IMR-90 (cell line): Measurements from ENCODE around the gene PCDHGA9. TPM values are rescaled to one million over a fixed set of nuclear protein-coding genes. Genes with fewer than 3 reads are reported as not detected.

Source experiments
- ATAC-seq: fragments of 200-7000 bp; cut with Tn5 transposase; 2 replicates; pipeline ENCODE4 v1.9.1; 2020; ENCODE audit warnings: low read depth, mild to moderate bottlenecking, moderate library complexity
- BruUV-seq: library from RNA; stranded (reverse); fragments of 400-500 nt; replicated peaks from 2 replicates; lab custom pipeline; 2021; lab: Mats Ljungman, UMichigan
- CTCF ChIA-PET: fragments of 300-600 bp; formaldehyde crosslinking; extraction: SDS; loops from one replicate; lab custom pipeline; 2021; ENCODE audit warnings: antibody characterized with exemption; lab: Yijun Ruan, JAX
- POLR2A ChIA-PET: fragments of 300-600 bp; sonication (Branson Sonifier 250); formaldehyde crosslinking; loops from one replicate; lab custom pipeline; 2022; ENCODE audit warnings: antibody characterized with exemption; ENCODE audit not compliant: unreplicated experiment; lab: Charles Lee
- DNase-seq: peaks from one replicate; pipeline ENCODE4 v3.0.0; 2013
- H2AFZ ChIP-seq: replicated peaks from 2 replicates; pipeline ENCODE3; 2013; ENCODE audit warnings: low read length, mild to moderate bottlenecking; ENCODE audit not compliant: poor library complexity
- H2AK5ac ChIP-seq: 2 replicates; pipeline ENCODE4 v1.6.1; 2013; ENCODE audit warnings: low read depth, low read length, inconsistent platforms
- H2AK9ac ChIP-seq: replicated peaks from 2 replicates; pipeline ENCODE3; 2013; ENCODE audit warnings: mild to moderate bottlenecking, low read depth, low read length, moderate library complexity; ENCODE audit not compliant: poor library complexity
- H2BK120ac ChIP-seq: 2 replicates; pipeline ENCODE4 v1.6.1; 2013; ENCODE audit warnings: low read depth, low read length, inconsistent platforms
- H2BK15ac ChIP-seq: 3 replicates; pipeline ENCODE4 v1.6.1; 2013; ENCODE audit warnings: low read depth, low read length, inconsistent platforms
- H2BK20ac ChIP-seq: 2 replicates; pipeline ENCODE4 v1.6.1; 2013; ENCODE audit warnings: low read depth, mild to moderate bottlenecking, inconsistent platforms, low read length, moderate library complexity
- H2BK5ac ChIP-seq: 2 replicates; pipeline ENCODE4 v1.6.1; 2013; ENCODE audit warnings: mild to moderate bottlenecking, low read depth, low read length, inconsistent platforms; ENCODE audit not compliant: poor library complexity, severe bottlenecking
- H3K14ac ChIP-seq: replicated peaks from 2 replicates; pipeline ENCODE4 v1.6.1; 2013; ENCODE audit warnings: low read depth, low read length, inconsistent platforms
- H3K18ac ChIP-seq: 2 replicates; pipeline ENCODE4 v1.6.1; 2013; ENCODE audit warnings: low read depth, low read length, control low read depth
- H3K23ac ChIP-seq: 2 replicates; pipeline ENCODE4 v1.6.1; 2013; ENCODE audit warnings: low read depth, low read length, inconsistent platforms
- H3K27ac ChIP-seq: 2 replicates; pipeline ENCODE4 v1.5.1; 2013; ENCODE audit warnings: mild to moderate bottlenecking, control low read depth, low read length; ENCODE audit not compliant: insufficient read depth
- H3K27me3 ChIP-seq: 2 replicates; pipeline ENCODE4 v1.6.1; 2013; ENCODE audit warnings: low read length; ENCODE audit not compliant: control insufficient read depth, insufficient read depth
- H3K36me3 ChIP-seq: 2 replicates; pipeline ENCODE4 v1.6.1; 2013; ENCODE audit warnings: low read length, mixed read lengths; ENCODE audit not compliant: control insufficient read depth, insufficient read depth
- H3K4ac ChIP-seq: 2 replicates; pipeline ENCODE4 v1.6.1; 2013; ENCODE audit warnings: low read depth, low read length, inconsistent platforms
- H3K4me1 ChIP-seq: 2 replicates; pipeline ENCODE4 v1.6.1; 2013; ENCODE audit warnings: low read length, mixed read lengths; ENCODE audit not compliant: control insufficient read depth, insufficient read depth
- H3K4me2 ChIP-seq: 2 replicates; pipeline ENCODE4 v1.6.1; 2013; ENCODE audit warnings: low read depth, mild to moderate bottlenecking, control low read depth, low read length, moderate library complexity
- H3K4me3 ChIP-seq: 2 replicates; pipeline ENCODE4 v1.5.1; 2013; ENCODE audit warnings: low read depth, mild to moderate bottlenecking, control low read depth, low read length, moderate library complexity; ENCODE audit not compliant: insufficient read depth
- H3K56ac ChIP-seq: 2 replicates; pipeline ENCODE4 v1.6.1; 2013; ENCODE audit warnings: low read length, inconsistent platforms; ENCODE audit not compliant: insufficient read depth; ENCODE audit errors: extremely low read depth
- H3K79me1 ChIP-seq, 2 experiments: 2 replicates each; pipeline ENCODE4 v1.6.1; 2013; ENCODE audit warnings: low read length in 2 of 2, inconsistent platforms in 1 of 2, low read depth in 1 of 2
- H3K9ac ChIP-seq: 2 replicates; pipeline ENCODE4 v1.6.1; 2013; ENCODE audit warnings: low read depth, low read length, control low read depth
- H3K9me1 ChIP-seq: 2 replicates; pipeline ENCODE4 v1.6.1; 2013; ENCODE audit warnings: low read length, inconsistent platforms; ENCODE audit not compliant: insufficient read depth
- H3K9me3 ChIP-seq: 2 replicates; pipeline ENCODE4 v1.6.1; 2013; ENCODE audit warnings: low read length; ENCODE audit not compliant: control insufficient read depth, insufficient read depth
- H4K20me1 ChIP-seq: 2 replicates; pipeline ENCODE4 v1.6.1; 2013; ENCODE audit warnings: low read length, inconsistent platforms; ENCODE audit not compliant: insufficient read depth
- H4K5ac ChIP-seq: 2 replicates; pipeline ENCODE4 v1.6.1; 2013; ENCODE audit warnings: mild to moderate bottlenecking, low read depth, low read length, control low read depth
- H4K8ac ChIP-seq, 2 experiments: 2 replicates each; pipeline ENCODE4 v1.6.1; 2013; ENCODE audit warnings: low read depth in 2 of 2, low read length in 2 of 2, control low read depth in 1 of 2, inconsistent platforms in 1 of 2
- H4K91ac ChIP-seq: 2 replicates; pipeline ENCODE4 v1.6.1; 2013; ENCODE audit warnings: low read depth, low read length, inconsistent platforms; ENCODE audit not compliant: insufficient read depth
- CHD1 ChIP-seq: IDR thresholded peaks from 2 replicates; pipeline ENCODE4 v1.6.1; 2012; ENCODE audit warnings: low read depth, low read length, improper control_type of control experiment
- CTCF ChIP-seq: conservative IDR thresholded peaks from 2 replicates; pipeline ENCODE4 v1.5.1; 2012; ENCODE audit warnings: mild to moderate bottlenecking, low read depth, low read length, improper control_type of control experiment
- FOS ChIP-seq: fragments of 150-350 bp; IDR thresholded peaks from 2 replicates; pipeline ENCODE4 v1.6.1; 2016; ENCODE audit warnings: low read depth, low read length
- MAZ ChIP-seq: IDR thresholded peaks from 2 replicates; pipeline ENCODE4 v1.6.1; 2012; ENCODE audit warnings: low read depth, mild to moderate bottlenecking, low read length, improper control_type of control experiment, moderate library complexity, borderline replicate concordance
- MXI1 ChIP-seq: IDR thresholded peaks from 2 replicates; pipeline ENCODE4 v1.6.1; 2012; ENCODE audit warnings: low read depth, mild to moderate bottlenecking, low read length, moderate library complexity, borderline replicate concordance
- POLR2A ChIP-seq: IDR thresholded peaks from 2 replicates; pipeline ENCODE4 v1.6.1; 2012; ENCODE audit warnings: mild to moderate bottlenecking, low read depth, low read length
- RAD21 ChIP-seq: IDR thresholded peaks from 2 replicates; pipeline ENCODE4 v1.6.1; 2012; ENCODE audit warnings: low read length, improper control_type of control experiment
- RCOR1 ChIP-seq: IDR thresholded peaks from 2 replicates; pipeline ENCODE4 v1.6.1; 2012; ENCODE audit warnings: mild to moderate bottlenecking, low read length, improper control_type of control experiment; ENCODE audit not compliant: insufficient replicate concordance
- RFX5 ChIP-seq: IDR thresholded peaks from 2 replicates; pipeline ENCODE4 v1.8.0; 2012; ENCODE audit warnings: low read depth, mild to moderate bottlenecking, low read length, moderate library complexity
- USF2 ChIP-seq: fragments of 150-350 bp; IDR thresholded peaks from 2 replicates; pipeline ENCODE4 v1.6.1; 2017; ENCODE audit warnings: mild to moderate bottlenecking, antibody characterized with exemption, low read length, low read depth
- WGBS, 2 experiments: methylation state at CpG; one replicate each; pipeline versions ENCODE4 v1.1.5 to v1.1.7; 2013; ENCODE audit warnings: missing lambda C conversion rate in 2 of 2; ENCODE audit not compliant: insufficient read length in 1 of 2; ENCODE audit errors: extremely low coverage in 2 of 2; 5-methylcytosine and 5-hydroxymethylcytosine counted together
- dilution Hi-C: fragments of 300-500 bp; cut with HindIII; formaldehyde crosslinking; loops from one replicate; pipeline ENCODE4 v1.14.3; 2018; ENCODE audit warnings: low sequenced_read_pairs; ENCODE audit not compliant: unreplicated experiment
- in situ Hi-C: fragments of 300-500 bp; cut with MboI; formaldehyde crosslinking; loops from 3 replicates; pipeline ENCODE4 v1.14.3; 2019; ENCODE audit warnings: low sequenced_read_pairs, inconsistent platforms, mixed read lengths
- intact Hi-C: fragments of 100-400 bp; cut with micrococcal nuclease; formaldehyde crosslinking; loops from 2 replicates; pipeline ENCODE4 v1.10.0; 2022
- polyA plus RNA-seq, 3 experiments: library from polyadenylated mRNA; depleted of rRNA; stranded (reverse); fragments of >200 nt; gene quantifications; 2 replicates each; pipeline ENCODE4 v1.2.3, GENCODE V29; 2012; ENCODE audit warnings: low replicate concordance in 1 of 3
- total RNA-seq: library from RNA; depleted of rRNA; stranded (reverse); fragments of >200 nt; gene quantifications from 2 replicates; pipeline ENCODE4 v1.2.3, GENCODE V29; 2012

PCDHGA9 gene
- total and polyA plus RNA-seq, 2 of the 4 experiments (the other 2 are of a cell fraction), result 1.8 to 4.5 TPM

DNA sequence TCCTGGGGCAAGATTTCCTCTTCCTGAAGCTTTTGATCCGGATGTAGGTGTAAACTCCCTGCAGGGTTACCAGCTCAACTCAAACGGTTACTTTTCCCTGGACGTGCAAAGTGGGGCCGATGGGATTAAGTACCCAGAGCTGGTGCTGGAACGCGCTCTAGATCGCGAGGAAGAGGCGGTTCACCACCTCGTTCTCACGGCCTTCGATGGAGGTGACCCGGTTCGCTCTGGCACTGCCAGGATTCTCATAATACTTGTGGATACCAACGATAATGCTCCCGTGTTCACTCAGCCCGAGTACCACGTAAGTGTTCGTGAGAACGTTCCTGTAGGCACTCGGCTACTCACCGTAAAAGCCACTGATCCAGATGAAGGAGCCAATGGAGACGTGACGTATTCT lies 46.9 kb upstream of the PCDHGA9 start:
- ATAC-seq (no peak), DNase-seq (no peak)
- ChIA-PET POLR2A (no interaction called here), CTCF (no interaction called here)
- no peak overlapping the region; the same call in 1 of the 2 replicates for H4K5ac ChIP-seq
- H2AK9ac ChIP-seq, result no peak overlapping the region
- no TSS peak for BruUV-seq
- H2BK20ac ChIP-seq, result no peak overlapping the region
- H3K79me1 ChIP-seq, result no peaks in the 10 kb centered on the region
- no peak overlapping the region for H3K4ac ChIP-seq
- H2BK5ac ChIP-seq, result no peak overlapping the region
- H2BK15ac ChIP-seq, result no peak overlapping the region
- H3K23ac ChIP-seq, result no peak overlapping the region
- in situ Hi-C loops, result no loop called here
- H3K14ac ChIP-seq, result no peak overlapping the region
- no peak overlapping the region for H2AK5ac ChIP-seq
- no peak overlapping the region for H3K9ac ChIP-seq
- TF ChIP-seq CTCF, result no peak
- no peak for TF ChIP-seq POLR2A
- no peak for TF ChIP-seq RAD21
- TF ChIP-seq RFX5, result no peak
- no peak for TF ChIP-seq FOS
- no peak for TF ChIP-seq RCOR1
- no peak for TF ChIP-seq MAZ
- TF ChIP-seq CHD1, result no peak
- no peak for TF ChIP-seq MXI1
- TF ChIP-seq USF2, result no peak
- no peak overlapping the region for H3K27ac ChIP-seq
- H2BK120ac ChIP-seq, result no peak overlapping the region
- H3K9me1 ChIP-seq, result no peaks in the 10 kb centered on the region
- H4K91ac ChIP-seq, result no peak overlapping the region
- H3K4me2 ChIP-seq, result peak overlapping the region; percentile 85; the same call in 1 of the 2 replicates
- H2AFZ ChIP-seq, result no peak overlapping the region
- no peak overlapping the region for H3K4me3 ChIP-seq
- H3K36me3 ChIP-seq, result peaks cover 5% of the 10 kb centered on the region; the same call in 1 of the 2 replicates
- H3K27me3 ChIP-seq, result no peaks in the 10 kb centered on the region
- no peaks in the 10 kb centered on the region for H4K20me1 ChIP-seq
- no peak overlapping the region for H3K18ac ChIP-seq
- H4K8ac ChIP-seq, result no peak overlapping the region
- H3K9me3 ChIP-seq, result peaks cover 60% of the 10 kb centered on the region
- intact Hi-C loops, result no loop called here
- no peaks in the 10 kb centered on the region for H3K4me1 ChIP-seq
- WGBS, 2 experiments, result 48% methylated on average over 17 of the region's 24 CpGs; no CpG with 5 or more reads in 1 of the 2 experiments
- dilution Hi-C loops, result no loop called here
- H3K56ac ChIP-seq, result no peak overlapping the region
